H1 (cell line): ENCODE results near the gene EPB41L1. TPM values are rescaled to one million over a fixed set of nuclear protein-coding genes. Genes with fewer than 3 reads are reported as not detected.

Experiments used
- CTCF ChIA-PET: fragments of 300-600 bp; sonication (Branson Sonifier 250); formaldehyde crosslinking; loops from one replicate; lab custom pipeline; 2021; ENCODE audit not compliant: partially characterized antibody; lab: Charles Lee
- POLR2A ChIA-PET: fragments of 300-600 bp; sonication (Branson Sonifier 250); formaldehyde crosslinking; loops from one replicate; lab custom pipeline; 2021; ENCODE audit warnings: inconsistent platforms; ENCODE audit not compliant: partially characterized antibody; lab: Charles Lee
- DNase-seq, 2 experiments: peaks; one replicate each; pipeline versions ENCODE4 v3.0.0 to v3.0.0-alpha.2; 2010 to 2022; ENCODE audit warnings: low spot score in 2 of 2, low read depth in 1 of 2, mixed read lengths in 1 of 2
- FAIRE-seq: peaks from 2 replicates; lab custom pipeline; 2011; peaks lifted over from hg19 to GRCh38; lab: Jason Lieb, UNC
- H2AFZ ChIP-seq: 2 replicates; pipeline ENCODE4 v1.8.1; 2012; ENCODE audit warnings: low read length, inconsistent platforms
- H2AK5ac ChIP-seq: 2 replicates; pipeline ENCODE4 v1.6.1; 2013; ENCODE audit warnings: low read depth, low read length
- H2BK120ac ChIP-seq: replicated peaks from 2 replicates; pipeline ENCODE3; 2013; ENCODE audit warnings: low read depth, low read length, inconsistent platforms
- H2BK12ac ChIP-seq: 2 replicates; pipeline ENCODE4 v1.6.1; 2013; ENCODE audit warnings: low read depth, low read length
- H2BK15ac ChIP-seq: 2 replicates; pipeline ENCODE4 v1.6.1; 2013; ENCODE audit warnings: low read length
- H2BK20ac ChIP-seq: 2 replicates; pipeline ENCODE4 v1.6.1; 2013; ENCODE audit warnings: low read length
- H2BK5ac ChIP-seq: 2 replicates; pipeline ENCODE4 v1.6.1; 2013; ENCODE audit warnings: low read depth, low read length
- H3K14ac ChIP-seq: 2 replicates; pipeline ENCODE4 v1.6.1; 2013; ENCODE audit warnings: inconsistent platforms; ENCODE audit not compliant: insufficient read length
- H3K18ac ChIP-seq: 2 replicates; pipeline ENCODE4 v1.6.1; 2013; ENCODE audit warnings: low read length; ENCODE audit errors: extremely low read depth
- H3K23ac ChIP-seq: 2 replicates; pipeline ENCODE4 v1.6.1; 2013; ENCODE audit warnings: inconsistent platforms; ENCODE audit not compliant: insufficient read length
- H3K23me2 ChIP-seq: 2 replicates; pipeline ENCODE4 v1.6.1; 2013; ENCODE audit warnings: low read depth, low read length
- H3K27ac ChIP-seq: 2 replicates; pipeline ENCODE4 v1.6.1; 2011; ENCODE audit warnings: low read depth, low read length, inconsistent platforms
- H3K27me3 ChIP-seq, 4 experiments: replicated peaks in 1 of 4; 1 replicate in 1 of 4; 2 replicates in 3 of 4; pipeline versions ENCODE4 v1.6.1 to v1.8.1; 2011 to 2013; ENCODE audit warnings: low read length in 3 of 4, mild to moderate bottlenecking in 3 of 4, inconsistent platforms in 2 of 4, mixed read lengths in 2 of 4, moderate library complexity in 1 of 4; ENCODE audit not compliant: control insufficient read depth in 3 of 4, insufficient read depth in 3 of 4; ENCODE audit errors: extremely low read depth in 1 of 4
- H3K36me3 ChIP-seq, 4 experiments: 2 replicates each; pipeline versions ENCODE4 v1.6.1 to v1.8.1; 2011 to 2013; ENCODE audit warnings: mild to moderate bottlenecking in 4 of 4, low read length in 3 of 4, moderate library complexity in 2 of 4, control low read depth in 1 of 4, inconsistent platforms in 1 of 4; ENCODE audit not compliant: insufficient read depth in 4 of 4, control insufficient read depth in 2 of 4
- H3K4ac ChIP-seq: replicated peaks from 2 replicates; pipeline ENCODE3; 2013; ENCODE audit warnings: low read length, low read depth, mixed read lengths, inconsistent platforms; ENCODE audit not compliant: insufficient read length
- H3K4me1 ChIP-seq, 4 experiments: replicated peaks in 1 of 4; 1 replicate in 1 of 4; 2 replicates in 3 of 4; pipeline versions ENCODE4 v1.6.1 to v1.8.1; 2011 to 2013; ENCODE audit warnings: low read length in 3 of 4, inconsistent platforms in 2 of 4, mixed read lengths in 1 of 4; ENCODE audit not compliant: insufficient read depth in 4 of 4, control insufficient read depth in 3 of 4
- H3K4me2 ChIP-seq, 2 experiments: 2 replicates each; pipeline versions ENCODE4 v1.6.1 to v1.8.1; 2011 to 2013; ENCODE audit warnings: low read depth in 2 of 2, low read length in 2 of 2, control low read depth in 1 of 2, inconsistent platforms in 1 of 2, mild to moderate bottlenecking in 1 of 2; ENCODE audit not compliant: insufficient read depth in 1 of 2
- H3K4me3 ChIP-seq, 4 experiments: fragments of 200-600, 300-600 bp in 1 of 4; sonication (generic), shearing (Covaris generic), sonication (Bioruptor Twin) in 1 of 4; 2 replicates each; pipeline versions ENCODE4 v1.5.1 to v1.8.1; 2011 to 2016; ENCODE audit warnings: low read length in 4 of 4, low read depth in 3 of 4, control low read depth in 2 of 4, inconsistent platforms in 2 of 4, mild to moderate bottlenecking in 2 of 4, mixed read lengths in 1 of 4, moderate library complexity in 1 of 4; ENCODE audit not compliant: insufficient read depth in 2 of 4; ENCODE audit errors: extremely low read depth in 1 of 4
- H3K56ac ChIP-seq: replicated peaks from 2 replicates; pipeline ENCODE3; 2013; ENCODE audit warnings: low read depth, mild to moderate bottlenecking, mixed read lengths, low read length, inconsistent platforms; ENCODE audit not compliant: insufficient read length
- H3K79me1 ChIP-seq: 2 replicates; pipeline ENCODE4 v1.6.1; 2013; ENCODE audit warnings: low read depth, low read length, control low read depth
- H3K79me2 ChIP-seq, 2 experiments: 2 replicates each; pipeline versions ENCODE4 v1.6.1 to v1.8.1; 2012 to 2013; ENCODE audit warnings: low read length in 2 of 2, mild to moderate bottlenecking in 2 of 2, inconsistent platforms in 1 of 2; ENCODE audit not compliant: insufficient read depth in 2 of 2, control insufficient read depth in 1 of 2
- H3K9ac ChIP-seq, 4 experiments: replicated peaks in 1 of 4; 1 replicate in 1 of 4; 2 replicates in 3 of 4; pipeline versions ENCODE4 v1.6.1 to v1.8.1; 2011 to 2013; ENCODE audit warnings: low read depth in 3 of 4, low read length in 3 of 4, control low read depth in 2 of 4, mild to moderate bottlenecking in 2 of 4, moderate library complexity in 2 of 4, inconsistent platforms in 1 of 4; ENCODE audit errors: extremely low read depth in 1 of 4
- H3K9me3 ChIP-seq, 2 experiments: 2 replicates each; pipeline versions ENCODE4 v1.6.1 to v1.8.1; 2012 to 2013; ENCODE audit warnings: mild to moderate bottlenecking in 2 of 2, moderate library complexity in 2 of 2, control low read depth in 1 of 2, inconsistent platforms in 1 of 2, low read depth in 1 of 2, low read length in 1 of 2, mixed read lengths in 1 of 2; ENCODE audit not compliant: insufficient read depth in 2 of 2
- H4K20me1 ChIP-seq, 2 experiments: replicated peaks in 1 of 2; 2 replicates each; pipeline versions ENCODE3 to v1.8.1; 2011 to 2013; ENCODE audit warnings: inconsistent platforms in 2 of 2, low read length in 2 of 2, mild to moderate bottlenecking in 1 of 2; ENCODE audit not compliant: insufficient read depth in 2 of 2, control insufficient read depth in 1 of 2
- H4K5ac ChIP-seq: 2 replicates; pipeline ENCODE4 v1.6.1; 2013; ENCODE audit warnings: low read length, low read depth, mixed read lengths, inconsistent platforms; ENCODE audit not compliant: insufficient read length
- H4K8ac ChIP-seq: 2 replicates; pipeline ENCODE4 v1.8.0; 2013; ENCODE audit warnings: mild to moderate bottlenecking, moderate library complexity, low read length, inconsistent platforms; ENCODE audit not compliant: insufficient read depth; ENCODE audit errors: extremely low read depth
- H4K91ac ChIP-seq: replicated peaks from 2 replicates; pipeline ENCODE3; 2013; ENCODE audit warnings: low read length, mixed read lengths, inconsistent platforms; ENCODE audit not compliant: insufficient read length
- CEBPB ChIP-seq: IDR thresholded peaks from 2 replicates; pipeline ENCODE4 v1.6.1; 2012; ENCODE audit warnings: low read depth, low read length
- EP300 ChIP-seq, 2 experiments: IDR thresholded peaks; 1 replicate in 1 of 2; 2 replicates in 1 of 2; pipeline ENCODE4 v1.6.1; 2011 to 2012; ENCODE audit warnings: low read depth in 2 of 2, low read length in 2 of 2, mild to moderate bottlenecking in 2 of 2, borderline replicate concordance in 1 of 2, inconsistent platforms in 1 of 2, moderate library complexity in 1 of 2
- MAFK ChIP-seq: IDR thresholded peaks from 2 replicates; pipeline ENCODE4 v1.6.1; 2012; ENCODE audit warnings: low read depth, mild to moderate bottlenecking, improper control_type of control experiment, low read length
- POLR2A ChIP-seq, 2 experiments: IDR thresholded peaks; 1 replicate in 1 of 2; 2 replicates in 1 of 2; pipeline ENCODE4 v1.6.1; 2011; ENCODE audit warnings: low read depth in 2 of 2, low read length in 2 of 2, mild to moderate bottlenecking in 2 of 2; ENCODE audit errors: control extremely low read depth in 1 of 2
- POLR2AphosphoS5 ChIP-seq: IDR thresholded peaks from 2 replicates; pipeline ENCODE4 v1.6.1; 2011; ENCODE audit warnings: low read depth, low read length
- RFX5 ChIP-seq: IDR thresholded peaks from 2 replicates; pipeline ENCODE4 v1.6.1; 2011; ENCODE audit warnings: low read depth, low read length, improper control_type of control experiment, borderline replicate concordance
- SAP30 ChIP-seq: fragments of 300-600 bp; sonication (generic); IDR thresholded peaks from 2 replicates; pipeline ENCODE4 v1.7.1; 2012; ENCODE audit warnings: low read length, moderate library complexity, mild to moderate bottlenecking, inconsistent platforms; ENCODE audit not compliant: insufficient read depth, insufficient replicate concordance
- SP2 ChIP-seq: IDR thresholded peaks from 2 replicates; pipeline ENCODE4 v1.6.1; 2012; ENCODE audit warnings: mild to moderate bottlenecking, low read length, inconsistent platforms
- SRF ChIP-seq: IDR thresholded peaks from 2 replicates; pipeline ENCODE4 v1.6.1; 2011; ENCODE audit warnings: mild to moderate bottlenecking, low read depth, low read length, moderate library complexity
- TAF1 ChIP-seq: IDR thresholded peaks from 2 replicates; pipeline ENCODE4 v1.6.1; 2011; ENCODE audit warnings: mild to moderate bottlenecking, low read depth, low read length
- TBP ChIP-seq: IDR thresholded peaks from 2 replicates; pipeline ENCODE4 v1.6.1; 2011; ENCODE audit warnings: low read depth, low read length, improper control_type of control experiment
- USF2 ChIP-seq: IDR thresholded peaks from 2 replicates; pipeline ENCODE4 v1.6.1; 2011; ENCODE audit warnings: low read length, improper control_type of control experiment
- WGBS, 2 experiments: shearing (Covaris generic) in 1 of 2; methylation state at CpG; one replicate each; pipeline versions ENCODE4 v1.1.6 to v1.1.7; 2013 to 2015; ENCODE audit warnings: low lambda C conversion rate in 2 of 2, mixed read lengths in 2 of 2, inconsistent platforms in 1 of 2, low coverage in 1 of 2, missing lambda C conversion rate in 1 of 2; ENCODE audit not compliant: insufficient replicate concordance in 2 of 2, insufficient coverage in 1 of 2, insufficient read length in 1 of 2; ENCODE audit errors: extremely low coverage in 1 of 2, missing lambda C conversion rate in 1 of 2; 5-methylcytosine and 5-hydroxymethylcytosine counted together
- polyA plus RNA-seq, 7 experiments: library from polyadenylated mRNA; depleted of rRNA in 3 of 7; stranded (reverse) in 5 of 7; unstranded in 2 of 7; fragments of >200 nt in 5 of 7; fragments of 200-250 nt in 2 of 7; gene quantifications; 1 replicate in 5 of 7; 2 replicates in 1 of 7; 4 replicates in 1 of 7; pipeline versions ENCODE4 v1.2.1 to v1.2.3, GENCODE V29; 2011 to 2013; ENCODE audit warnings: missing spikeins in 2 of 7, mixed read lengths in 2 of 7
- total RNA-seq: library from RNA; stranded (reverse); fragmentation: NEBNext Ultra II Directional; extraction: Animal tissue kit (Norgen Biotek cat#: 25700); gene quantifications from 2 replicates; pipeline ENCODE4 v1.2.1, GENCODE V29; 2021

The EPB41L1 gene
- total and polyA plus RNA-seq, 2 of the 8 experiments (the other 6 are each of a cell fraction or from before 2014, with no cell fraction given) = 14.8 to 36.0 TPM

GRCh38 chr20:36193977-36194712 lies 39.6 kb downstream of the EPB41L1 start:
- Histone ChIP-seq H3K36me3 (peaks cover 0 to 2% (median under 1%) of the 10 kb centered on the region in 4 experiments; a peak in 2 of 8 replicates), H3K18ac (no peak overlapping the region), H3K9me3 (no peaks in the 10 kb centered on the region), H2BK20ac (no peak overlapping the region), H3K56ac (no peak overlapping the region), H4K5ac (no peak overlapping the region), H3K79me2 (no peaks in the 10 kb centered on the region), H2BK120ac (no peak overlapping the region), H4K8ac (no peak overlapping the region), H3K4me2 (no peak overlapping the region), H3K4me3 (no peak overlapping the region), H3K27ac (no peak overlapping the region), H3K23me2 (no peaks in the 10 kb centered on the region), H2AK5ac (no peak overlapping the region), H3K4me1 (no peaks in the 10 kb centered on the region), H2BK5ac (no peak overlapping the region), H2AFZ (no peak overlapping the region), H3K79me1 (no peaks in the 10 kb centered on the region), H3K27me3 (no peaks in the 10 kb centered on the region), H4K91ac (no peak overlapping the region), H2BK12ac (no peak overlapping the region), H2BK15ac (no peak overlapping the region), H3K4ac (no peak overlapping the region), H3K23ac (no peak overlapping the region), H4K20me1 (peaks cover 0 to 2% of the 10 kb centered on the region in 2 experiments), H3K9ac (no peak overlapping the region), H3K14ac (no peak overlapping the region)
- POLR2A ChIA-PET = no interaction called here
- FAIRE-seq = no peak
- CTCF ChIA-PET = interaction anchor here (0.6 to 8.9 kb wide), 9 partner anchors 8 to 242 kb away, joined by 3 to 114 read pairs (median 4); no protein-coding TSS in a partner anchor
- WGBS, 2 experiments = 89% methylated on average over 10 of the region's 10 CpGs; no CpG with 5 or more reads in 1 of the 2 experiments
- no peak for DNase-seq
- no peak for TF ChIP-seq USF2
- no peak for TF ChIP-seq SAP30
- no peak for TF ChIP-seq MAFK
- no peak for TF ChIP-seq EP300 (IDR thresholded peaks at IDR 0.05; ENCODE audit: borderline replicate concordance in 1 of 2, low read depth in 2 of 2, low read length in 2 of 2)
- TF ChIP-seq SRF = no peak
- no peak for TF ChIP-seq CEBPB
- no peak for TF ChIP-seq POLR2AphosphoS5
- no peak for TF ChIP-seq RFX5
- no peak for TF ChIP-seq POLR2A (IDR thresholded peaks at IDR 0.05; ENCODE audit: control extremely low read depth in 1 of 2, low read depth in 2 of 2, low read length in 2 of 2)
- TF ChIP-seq TAF1 = no peak
- no peak for TF ChIP-seq SP2
- no peak for TF ChIP-seq TBP
